ENCODE data around the gene POU2AF1. TPM values are rescaled to one million over a fixed set of nuclear protein-coding genes. Genes with fewer than 3 reads are reported as not detected.

The POU2AF1 gene
- total and polyA plus RNA-seq, 2 of the 13 experiments (the other 11 are each of a cell fraction or from before 2014, with no cell fraction given) = 1.9 to 3.6 TPM

DNA sequence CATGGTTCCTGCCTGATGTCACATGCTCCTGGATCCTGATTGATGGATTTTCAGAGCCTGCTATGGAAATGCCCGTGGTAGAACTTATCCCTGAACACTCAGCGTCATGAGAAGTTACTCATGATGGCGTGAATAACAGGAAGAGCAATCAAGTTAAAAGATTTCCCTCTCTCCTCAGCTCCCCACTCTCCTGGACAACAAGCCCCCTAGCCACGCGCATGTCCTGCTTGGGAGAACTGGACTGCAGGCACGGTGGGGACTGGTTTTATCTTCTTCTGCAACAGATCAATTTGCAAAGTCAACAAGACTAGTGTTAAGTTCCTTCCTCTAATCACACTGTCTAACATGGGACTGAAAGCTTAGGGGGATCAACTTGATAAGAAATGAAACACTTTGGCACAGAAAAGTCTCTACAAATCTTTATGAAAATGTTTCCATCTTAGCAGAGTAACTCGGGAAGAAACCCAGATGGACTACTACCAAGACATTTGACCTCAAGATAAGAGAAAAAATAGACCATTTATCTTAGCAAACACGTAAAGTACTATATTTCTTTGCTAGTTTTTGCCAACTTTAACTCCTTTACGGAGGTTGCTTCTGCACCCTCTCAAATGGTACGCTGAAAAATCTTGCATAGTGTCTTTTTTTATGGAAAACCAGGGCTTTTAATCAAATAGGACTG lies 27.6 kb downstream of the POU2AF1 start (continued):
- TF ChIP-seq ZNF343 (CRISPR knock-in tag; IDR thresholded peaks at IDR 0.05) = no peak
- no peak for TF ChIP-seq CAMTA2 (CRISPR knock-in tag; IDR thresholded peaks at IDR 0.05; ENCODE audit: borderline replicate concordance)
- TF ChIP-seq ZNF263 (CRISPR knock-in tag; IDR thresholded peaks at IDR 0.05) = no peak
- TF ChIP-seq NFKB2 (CRISPR knock-in tag; IDR thresholded peaks at IDR 0.05; ENCODE audit: borderline replicate concordance) = no peak
- TF ChIP-seq CBX1 (IDR thresholded peaks at IDR 0.05; ENCODE audit: low read depth) = no peak
- TF ChIP-seq KLF13 (CRISPR knock-in tag; IDR thresholded peaks at IDR 0.05) = no peak
- no peak for TF ChIP-seq ZNF382 (CRISPR knock-in tag; IDR thresholded peaks at IDR 0.05; ENCODE audit: borderline replicate concordance)
- TF ChIP-seq KLF9 (CRISPR knock-in tag; IDR thresholded peaks at IDR 0.05; ENCODE audit: low read depth) = no peak
- no peak for TF ChIP-seq ZNF431 (CRISPR knock-in tag; IDR thresholded peaks at IDR 0.05; ENCODE audit: borderline replicate concordance, low read depth)
- TF ChIP-seq ZNF44 (CRISPR knock-in tag; IDR thresholded peaks at IDR 0.05) = no peak
- no peak for TF ChIP-seq STAG1 (CRISPR knock-in tag; IDR thresholded peaks at IDR 0.05)
- no peak for TF ChIP-seq ZFP82 (CRISPR knock-in tag; IDR thresholded peaks at IDR 0.05; ENCODE audit: borderline replicate concordance)
- TF ChIP-seq MAFF (IDR thresholded peaks at IDR 0.05; ENCODE audit: low read depth, low read length) = no peak
- no peak for TF ChIP-seq MEIS2 (CRISPR knock-in tag; IDR thresholded peaks at IDR 0.05)
- TF ChIP-seq SP2 (CRISPR knock-in tag; IDR thresholded peaks at IDR 0.05) = no peak
- no peak for TF ChIP-seq MLXIP (CRISPR knock-in tag; IDR thresholded peaks at IDR 0.05; ENCODE audit: borderline replicate concordance)
- TF ChIP-seq ZBTB40 (IDR thresholded peaks at IDR 0.05) = no peak
- no peak for TF ChIP-seq ZBTB40 (CRISPR knock-in tag; IDR thresholded peaks at IDR 0.05)
- no peak for TF ChIP-seq NR3C1 (CRISPR knock-in tag; IDR thresholded peaks at IDR 0.05)
- TF ChIP-seq NR2F2 (IDR thresholded peaks at IDR 0.05; ENCODE audit: borderline replicate concordance, low read depth) = no peak
- no peak for TF ChIP-seq ZSCAN12 (CRISPR knock-in tag; IDR thresholded peaks at IDR 0.05)
